GM12864 (cell line): Measurements from ENCODE around the gene NRGN.
A peak's percentile ranks its signal among the peaks of the same experiment; 100 is the strongest.

Experiments used
- DNase-seq: peaks from one replicate; pipeline ENCODE4 v3.0.0-alpha.2; 2011; ENCODE audit warnings: low read depth
- H3K4me3 ChIP-seq: 2 replicates; pipeline ENCODE4 v1.5.1; 2011; ENCODE audit warnings: mild to moderate bottlenecking, low read depth, low read length, control low read depth
- TF ChIP-seq, protein P1 (sequence below): IDR thresholded peaks from 2 replicates; pipeline ENCODE4 v1.5.1; 2011; ENCODE audit warnings: low read depth, mild to moderate bottlenecking, moderate library complexity, low read length, control low read depth, inconsistent platforms; ENCODE audit errors: missing control alignments

Gene NRGN

DNA sequence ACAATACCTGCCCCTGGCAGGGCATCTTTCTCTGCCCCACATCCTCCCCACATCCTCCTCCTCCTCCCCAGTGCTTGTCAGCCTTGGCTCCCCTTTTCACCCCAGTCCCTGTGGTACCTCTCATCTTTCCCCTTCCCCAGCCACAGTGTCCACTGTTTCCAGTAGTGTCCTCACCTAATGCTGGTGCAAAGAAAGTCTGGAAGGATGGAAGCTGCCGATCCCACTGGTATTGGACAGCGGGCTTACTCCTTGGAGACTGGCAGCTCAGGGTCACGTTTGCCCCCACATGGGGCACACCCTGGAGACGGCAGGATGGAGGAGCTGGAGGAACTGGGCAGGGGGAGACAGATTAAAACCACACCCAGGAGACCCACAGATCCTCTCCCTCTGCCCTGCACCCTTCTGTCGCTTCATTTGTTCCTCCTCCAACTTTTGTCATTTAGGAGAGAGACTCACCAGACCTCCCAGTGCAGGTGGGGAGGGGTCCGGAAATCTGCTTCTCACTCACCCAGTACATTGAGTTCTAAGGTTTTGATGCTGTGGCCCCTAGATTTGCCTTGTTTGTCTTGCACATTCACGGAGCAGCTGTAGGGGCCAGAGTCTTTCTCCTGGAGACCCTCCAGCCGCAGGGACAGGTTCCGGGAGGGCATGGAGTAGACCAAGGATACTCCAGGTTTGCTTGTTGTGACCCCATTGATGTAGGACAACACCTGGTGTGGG is 16.5 kb downstream of the NRGN start:
- no peak for DNase-seq
- H3K4me3 ChIP-seq, result no peak overlapping the region
- TF ChIP-seq, protein P1, sequence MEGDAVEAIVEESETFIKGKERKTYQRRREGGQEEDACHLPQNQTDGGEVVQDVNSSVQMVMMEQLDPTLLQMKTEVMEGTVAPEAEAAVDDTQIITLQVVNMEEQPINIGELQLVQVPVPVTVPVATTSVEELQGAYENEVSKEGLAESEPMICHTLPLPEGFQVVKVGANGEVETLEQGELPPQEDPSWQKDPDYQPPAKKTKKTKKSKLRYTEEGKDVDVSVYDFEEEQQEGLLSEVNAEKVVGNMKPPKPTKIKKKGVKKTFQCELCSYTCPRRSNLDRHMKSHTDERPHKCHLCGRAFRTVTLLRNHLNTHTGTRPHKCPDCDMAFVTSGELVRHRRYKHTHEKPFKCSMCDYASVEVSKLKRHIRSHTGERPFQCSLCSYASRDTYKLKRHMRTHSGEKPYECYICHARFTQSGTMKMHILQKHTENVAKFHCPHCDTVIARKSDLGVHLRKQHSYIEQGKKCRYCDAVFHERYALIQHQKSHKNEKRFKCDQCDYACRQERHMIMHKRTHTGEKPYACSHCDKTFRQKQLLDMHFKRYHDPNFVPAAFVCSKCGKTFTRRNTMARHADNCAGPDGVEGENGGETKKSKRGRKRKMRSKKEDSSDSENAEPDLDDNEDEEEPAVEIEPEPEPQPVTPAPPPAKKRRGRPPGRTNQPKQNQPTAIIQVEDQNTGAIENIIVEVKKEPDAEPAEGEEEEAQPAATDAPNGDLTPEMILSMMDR, result no peak

DNA sequence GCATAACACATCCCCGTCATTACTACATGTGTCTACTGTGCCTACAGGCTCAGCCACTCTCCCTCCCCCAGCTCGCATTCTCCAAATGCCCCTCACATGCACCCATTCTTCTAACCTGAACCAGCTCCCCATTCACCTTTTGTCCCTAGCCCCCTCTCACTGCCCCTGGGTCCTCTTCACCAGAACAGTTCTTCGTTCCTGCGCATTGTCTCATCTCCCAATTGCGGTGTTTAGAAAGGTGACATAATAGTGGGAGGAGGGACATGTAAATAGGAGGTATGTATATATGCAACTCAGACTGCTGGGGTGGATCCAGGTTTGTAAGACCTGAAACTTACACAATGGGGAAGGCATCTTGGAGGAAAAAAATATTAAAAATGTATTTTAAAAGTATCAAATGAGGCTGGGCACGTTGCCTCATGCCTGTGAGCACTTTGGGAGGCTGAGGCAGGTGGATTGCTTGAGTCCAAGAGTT is 17.0 kb downstream of the NRGN start:
- no peak for DNase-seq
- TF ChIP-seq, protein P1, result no peak

DNA sequence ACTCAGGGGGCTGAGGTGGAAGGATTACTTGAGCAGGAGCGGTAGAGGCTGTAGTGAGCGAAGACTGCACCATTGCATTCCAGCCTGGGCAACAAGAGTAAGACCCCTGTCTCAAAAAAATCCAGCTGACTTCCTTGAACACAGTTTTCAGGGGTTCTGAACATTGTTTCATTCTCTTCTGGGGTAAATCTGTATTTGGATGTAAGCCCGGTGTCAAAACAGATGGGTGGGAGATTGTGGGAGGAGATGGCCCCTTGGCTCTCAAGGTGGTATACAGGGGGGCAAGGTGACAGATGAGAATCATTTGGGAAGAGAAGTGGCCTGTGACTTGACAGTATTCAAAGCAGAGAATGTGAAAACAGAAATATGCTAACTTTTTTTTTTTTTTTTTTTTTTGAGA is 17.6 kb downstream of the NRGN start:
- no peak for DNase-seq
- TF ChIP-seq, protein P1, result no peak
- H3K4me3 ChIP-seq, result no peak overlapping the region

More for the DNA sequence above, 17.0 kb downstream of the NRGN start:
- H3K4me3 ChIP-seq, result no peak overlapping the region

DNA sequence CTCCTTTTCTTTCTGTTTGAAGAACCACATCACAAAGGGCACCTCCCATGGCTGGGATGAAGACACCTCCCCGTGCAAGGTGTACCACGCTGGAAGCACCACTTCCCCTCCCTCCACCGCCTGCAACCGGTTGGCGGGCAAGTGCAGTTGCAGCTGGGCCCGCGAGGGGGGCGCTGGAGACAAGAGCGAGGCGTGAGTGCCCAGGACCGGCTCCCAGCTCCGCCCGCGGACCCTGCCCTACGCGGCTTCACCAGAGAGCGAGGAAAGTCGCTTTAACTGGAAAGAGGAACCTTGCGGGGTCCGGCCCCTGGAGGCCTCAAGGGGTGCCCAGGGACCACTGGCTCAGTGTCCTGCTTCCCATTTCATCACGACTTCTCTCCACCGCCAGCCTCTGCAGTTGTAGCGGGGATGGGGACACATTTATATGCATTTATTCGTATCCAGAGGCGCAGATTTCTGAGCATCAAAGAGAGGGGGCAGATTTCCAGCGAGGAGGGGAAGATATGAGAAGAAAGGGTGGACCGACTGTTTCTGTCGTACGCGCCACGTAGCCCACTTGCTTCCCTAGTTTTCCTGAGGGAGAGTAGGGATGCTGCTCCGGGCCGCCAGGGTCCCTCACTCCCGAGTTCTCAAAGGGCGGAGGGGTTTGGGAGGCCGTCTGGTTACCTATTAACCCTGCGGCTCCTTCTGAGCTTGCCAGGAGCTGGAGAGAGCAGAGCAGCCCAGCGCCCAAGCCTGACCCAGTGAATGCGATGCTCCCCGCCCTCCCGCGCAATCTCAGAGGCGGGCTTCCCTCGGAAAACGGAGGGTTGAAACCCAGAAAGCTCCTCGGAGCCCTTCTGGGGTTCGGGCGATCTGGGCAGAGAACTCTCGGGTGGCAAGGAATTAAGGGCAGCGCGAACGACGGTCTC is 18.9 kb downstream of the NRGN start:
- peak overlapping the region; percentile 70 for H3K4me3 ChIP-seq

DNA sequence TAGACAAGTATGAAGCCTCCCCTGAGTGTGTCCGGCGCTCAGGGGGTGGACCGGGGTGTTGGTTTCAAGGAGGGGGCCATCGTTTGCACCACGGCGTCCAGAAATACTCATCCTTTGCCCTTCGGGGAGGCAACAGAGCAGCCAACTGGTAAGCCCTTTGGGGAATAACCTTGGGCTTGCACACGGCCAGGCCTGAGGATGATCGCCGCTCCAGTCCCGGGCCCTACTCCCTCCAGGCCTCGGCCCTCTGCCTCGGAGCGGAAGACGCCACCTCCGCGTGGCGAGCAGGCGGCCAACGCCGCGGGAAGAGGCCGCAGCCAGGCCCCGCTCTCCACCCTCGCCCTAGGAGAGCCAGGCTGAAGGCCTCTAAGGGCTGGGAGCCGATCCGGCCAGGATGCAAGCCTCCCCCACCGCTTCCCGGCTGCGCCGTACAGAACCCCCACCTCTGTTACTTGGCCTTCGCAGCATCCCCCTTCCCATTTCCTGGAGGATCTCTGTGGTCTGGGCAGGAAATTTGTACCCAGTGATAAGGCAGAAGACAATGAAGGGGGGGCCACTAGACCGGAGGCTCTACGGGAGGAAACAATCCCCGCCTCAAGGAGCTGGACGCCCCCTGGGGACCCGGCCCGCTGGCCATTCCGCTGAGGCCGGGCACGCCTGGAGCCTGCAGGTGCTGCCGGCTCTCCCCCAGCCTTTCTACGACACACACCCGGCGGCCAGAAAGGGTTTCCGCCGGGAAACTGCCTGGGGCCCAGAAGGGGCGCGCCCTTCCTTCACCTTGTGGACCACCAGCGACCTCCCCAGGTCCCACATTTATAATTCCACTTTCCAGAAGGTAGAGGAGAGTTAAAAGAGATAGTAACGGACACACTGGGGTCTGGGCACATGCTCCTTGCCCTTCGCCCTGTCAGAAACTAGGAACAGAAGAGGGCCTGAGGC is 19.8 kb downstream of the NRGN start:
- peak overlapping the region; percentile 70 for H3K4me3 ChIP-seq
- TF ChIP-seq, protein P1, result no peak
- no peak for DNase-seq

More for the DNA sequence above, 18.9 kb downstream of the NRGN start:
- DNase-seq, result peak; percentile 48
- TF ChIP-seq, protein P1, result peak; percentile 85

DNA sequence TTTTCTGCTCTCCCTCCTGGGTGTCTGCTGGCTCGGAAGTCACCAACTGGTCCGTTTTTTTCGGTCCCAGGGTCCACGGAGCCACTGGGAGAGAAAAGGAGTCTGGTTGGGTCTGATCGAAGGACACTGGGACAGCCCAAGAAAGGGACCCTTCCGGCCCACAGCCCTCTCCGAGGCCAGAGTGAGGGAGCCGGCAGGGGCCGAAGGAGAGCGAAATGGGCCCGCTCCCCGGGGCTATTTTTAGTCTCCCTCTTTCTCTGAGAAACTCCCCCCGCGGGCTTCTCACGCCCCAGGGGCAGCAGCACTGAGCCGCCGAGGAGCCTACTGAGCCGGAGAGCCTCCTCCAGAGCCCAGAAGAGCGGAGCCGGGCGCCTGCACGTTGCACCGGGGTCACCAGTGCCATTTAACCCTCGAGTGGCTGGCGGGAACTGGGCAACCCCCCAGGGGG is 20.5 kb downstream of the NRGN start:
- peak overlapping the region; percentile 70 for H3K4me3 ChIP-seq
- TF ChIP-seq, protein P1, result no peak
- DNase-seq, result no peak
